GM18505 (cell line): ENCODE data around the gene SLC35A3.
A peak's percentile ranks its signal among the peaks of the same experiment; 100 is the strongest.
"Not testable (repeated sequence)": the region's sequence is repeated elsewhere in the genome, so short reads cannot be mapped to it uniquely, and the experiment has no call there.

Source experiments
- ATAC-seq: cut with Tn5 transposase; IDR thresholded peaks from one replicate; pipeline ENCODE4 v1.9.1; 2021; ENCODE audit not compliant: unreplicated experiment
- POLR2A ChIP-seq: IDR thresholded peaks from 4 replicates; pipeline ENCODE4 v1.6.1; 2011; ENCODE audit warnings: borderline replicate concordance; ENCODE audit not compliant: insufficient read depth, insufficient read length; ENCODE audit errors: extremely low read depth

The SLC35A3 gene

DNA sequence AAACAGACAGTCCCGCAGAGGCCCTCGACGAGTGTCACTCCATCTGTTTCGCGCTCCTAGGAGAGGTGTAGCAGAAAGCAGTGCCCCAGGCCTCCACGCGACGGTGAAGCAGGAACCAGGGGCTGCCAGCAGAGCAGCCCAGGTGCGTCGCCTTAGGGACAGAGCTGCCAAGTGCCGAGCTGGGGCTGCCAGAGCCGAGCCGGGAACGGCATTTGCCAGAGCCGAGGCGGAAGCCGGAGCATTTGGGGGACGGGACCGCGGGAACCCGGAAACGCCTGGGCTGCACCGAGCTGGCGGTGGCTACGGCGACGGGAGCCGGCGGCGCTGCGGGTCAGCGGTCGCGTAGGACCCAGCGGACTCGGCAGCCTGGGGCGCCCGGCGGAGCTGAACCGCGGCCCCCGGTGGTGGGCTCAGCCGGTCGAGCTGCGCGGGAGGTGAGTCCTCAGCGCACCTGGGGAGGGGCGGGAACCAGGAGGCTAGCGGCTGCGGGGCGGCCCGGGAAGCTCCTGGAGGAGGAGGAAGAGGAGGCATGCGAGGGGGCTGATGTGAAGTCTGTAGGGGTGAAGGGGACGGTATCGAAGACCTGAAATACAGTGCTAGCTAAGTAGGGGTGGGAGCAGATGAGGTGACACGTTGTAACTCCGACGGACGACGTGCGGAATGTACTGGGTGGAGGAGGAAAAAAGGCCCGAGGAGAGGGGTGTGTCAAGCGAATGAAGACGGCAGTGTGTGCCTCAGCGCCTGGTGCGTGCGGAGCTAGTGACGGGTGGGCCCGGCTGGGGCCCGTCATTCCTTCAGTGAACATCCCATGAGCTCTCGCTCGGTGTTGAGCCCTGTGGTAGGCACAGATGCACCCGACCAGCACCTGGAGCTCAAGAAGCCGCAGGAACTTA is at the start of gene SLC35A3:
Gene SLC35A3 (plus strand): TSS at position 268 of the 893 bp plus-strand sequence. CDS start 23,559 bp downstream, outside the sequence.
- peak; percentile 82 for TF ChIP-seq POLR2A
- ATAC-seq: peak; percentile 90

DNA sequence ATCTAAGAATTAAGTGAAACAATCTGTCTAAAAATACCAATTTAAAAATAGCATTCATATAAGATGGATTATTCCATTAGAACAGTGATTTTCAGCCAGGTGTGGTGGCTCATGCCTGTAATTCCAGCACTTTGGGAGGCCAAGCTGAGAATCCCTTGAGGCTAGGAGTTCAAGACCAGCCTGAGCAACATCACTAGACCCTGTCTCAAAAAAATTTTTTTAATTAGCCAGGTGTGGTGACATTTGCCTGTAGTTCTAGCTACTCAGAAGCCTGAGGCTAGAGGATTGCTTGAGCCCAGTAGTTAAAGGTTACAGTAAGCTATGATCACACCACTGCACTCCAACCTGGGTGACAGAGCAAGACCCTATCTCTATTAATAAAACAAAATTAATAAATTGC is 35.0 kb upstream of the SLC35A3 start:
- no peak for ATAC-seq
- TF ChIP-seq POLR2A: no peak

DNA sequence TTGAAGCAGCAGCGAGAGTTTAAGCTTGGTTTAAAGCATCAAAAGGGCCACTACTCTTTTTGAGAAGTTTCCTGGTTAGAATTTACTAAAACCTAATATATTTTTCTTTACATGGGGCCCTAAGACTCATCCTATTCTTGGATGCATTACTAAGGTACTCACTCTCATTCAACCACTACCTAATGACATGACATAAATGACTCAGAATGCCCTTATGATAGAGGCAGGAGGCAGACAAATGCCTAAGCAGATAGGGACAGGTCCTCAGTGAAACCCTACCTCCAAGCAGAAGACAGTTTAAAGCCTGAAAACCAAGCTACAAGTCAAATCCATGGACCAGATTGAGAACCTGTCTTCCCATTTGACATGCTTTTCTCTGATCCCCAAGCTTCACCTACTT is 34.3 kb upstream of the SLC35A3 start:
- ATAC-seq: no peak
- TF ChIP-seq POLR2A: no peak

DNA sequence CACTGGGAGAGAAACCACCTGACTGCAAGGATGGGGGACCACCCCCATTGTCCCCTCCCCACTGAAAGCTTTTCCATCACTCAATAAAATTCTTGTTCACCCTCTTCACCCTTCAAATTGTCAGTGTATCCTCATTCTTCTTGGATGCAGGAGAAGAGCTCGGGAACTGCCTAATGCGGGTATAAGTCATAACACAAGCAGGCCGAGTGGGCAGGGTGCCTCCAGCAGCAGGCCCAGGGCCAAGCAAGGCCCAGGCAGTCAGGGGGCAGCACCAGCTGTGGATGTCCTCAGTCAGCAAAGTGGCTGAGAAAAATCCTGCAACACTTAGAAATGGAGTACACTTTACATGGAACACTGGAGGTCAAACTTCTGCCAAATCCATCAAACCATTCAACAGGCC is 33.7 kb upstream of the SLC35A3 start:
- ATAC-seq: no peak
- no peak for TF ChIP-seq POLR2A

DNA sequence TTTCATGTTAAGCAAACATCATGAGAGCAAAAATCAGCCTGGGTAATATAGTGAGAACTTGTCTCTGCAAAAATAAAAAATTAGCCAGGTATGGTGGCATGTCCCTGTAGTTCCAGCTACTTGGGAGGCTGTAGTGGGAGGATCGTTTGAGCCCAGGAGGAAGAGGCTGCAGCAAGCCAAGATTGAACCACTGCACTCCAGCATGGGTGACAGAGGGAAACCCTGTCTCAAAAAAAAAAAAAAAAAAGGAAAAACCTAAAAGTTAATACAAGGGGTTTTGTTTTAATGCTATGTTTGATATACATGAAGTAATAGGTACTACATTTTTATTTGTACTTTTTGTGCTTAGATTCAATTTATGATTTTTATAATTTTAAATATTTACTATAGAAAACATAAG is 27.1 kb upstream of the SLC35A3 start:
- TF ChIP-seq POLR2A: no peak
- ATAC-seq: no peak

DNA sequence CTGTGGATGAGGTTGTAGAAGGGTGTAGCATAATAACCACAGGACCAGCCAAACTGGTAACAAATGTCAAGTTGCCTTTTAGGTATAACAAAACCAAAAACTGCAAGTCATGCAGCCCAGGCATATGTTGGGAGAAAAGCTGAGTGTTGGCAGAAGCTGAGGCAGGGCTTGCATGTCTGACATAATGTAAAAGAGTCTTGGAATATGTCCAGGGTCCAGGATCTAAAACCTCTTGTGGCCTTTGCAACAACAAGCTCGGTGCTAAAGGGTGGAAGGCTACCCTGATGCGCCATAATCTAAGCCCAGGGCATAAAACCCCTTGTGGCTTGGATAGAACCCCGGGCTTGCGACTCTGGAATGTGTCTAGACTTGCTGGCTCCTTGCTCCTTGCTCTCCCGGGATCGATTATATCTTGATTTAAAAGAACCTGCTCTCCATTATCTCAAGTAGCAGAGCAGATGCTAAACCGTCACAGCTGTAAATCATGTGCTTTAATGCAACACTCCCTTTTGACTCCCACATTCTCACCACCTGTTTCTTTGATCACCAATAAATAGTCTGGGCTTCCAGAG is 26.5 kb upstream of the SLC35A3 start:
- ATAC-seq: no peak

DNA sequence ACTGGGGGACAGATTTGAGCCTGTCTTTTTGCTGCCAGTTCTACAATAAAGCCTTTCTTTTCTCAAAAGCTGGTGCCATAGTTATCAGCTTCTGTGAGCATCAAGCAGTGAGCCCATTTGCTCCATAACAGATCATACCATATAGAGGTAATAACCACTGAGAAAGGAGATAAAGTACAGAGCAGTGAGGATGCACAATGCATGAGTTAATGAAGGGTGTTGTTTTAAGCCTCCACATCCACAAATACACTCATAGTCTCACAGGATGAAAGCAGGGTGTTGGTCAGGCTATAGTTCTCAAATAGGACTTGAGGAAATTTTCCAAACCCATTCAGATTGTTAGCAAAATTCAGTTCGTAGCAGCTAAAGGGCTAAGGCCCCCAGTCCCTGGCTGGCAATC is 25.6 kb upstream of the SLC35A3 start:
- no peak for TF ChIP-seq POLR2A
- no peak for ATAC-seq

More for the DNA sequence above, 26.5 kb upstream of the SLC35A3 start:
- no peak for TF ChIP-seq POLR2A

DNA sequence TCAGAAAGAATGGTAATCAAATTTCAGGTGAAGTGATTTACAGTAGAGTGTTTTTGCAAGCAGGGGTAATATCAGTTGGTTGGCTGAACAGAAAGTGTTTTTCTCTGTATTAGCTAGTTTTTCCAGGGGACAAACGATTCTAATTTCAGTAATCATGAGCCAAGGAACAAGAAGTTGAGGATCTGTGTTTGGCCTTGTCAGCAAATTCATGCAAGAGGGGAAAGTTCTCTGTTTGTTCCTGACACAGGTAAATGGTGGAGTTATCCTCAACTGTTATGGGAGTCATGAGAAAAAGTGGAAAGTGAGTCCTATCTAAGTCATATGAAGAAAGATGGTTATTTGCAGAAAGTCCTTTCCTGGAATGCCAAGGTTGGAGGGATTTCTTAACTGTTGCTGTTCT is 24.6 kb upstream of the SLC35A3 start:
- TF ChIP-seq POLR2A: no peak

DNA sequence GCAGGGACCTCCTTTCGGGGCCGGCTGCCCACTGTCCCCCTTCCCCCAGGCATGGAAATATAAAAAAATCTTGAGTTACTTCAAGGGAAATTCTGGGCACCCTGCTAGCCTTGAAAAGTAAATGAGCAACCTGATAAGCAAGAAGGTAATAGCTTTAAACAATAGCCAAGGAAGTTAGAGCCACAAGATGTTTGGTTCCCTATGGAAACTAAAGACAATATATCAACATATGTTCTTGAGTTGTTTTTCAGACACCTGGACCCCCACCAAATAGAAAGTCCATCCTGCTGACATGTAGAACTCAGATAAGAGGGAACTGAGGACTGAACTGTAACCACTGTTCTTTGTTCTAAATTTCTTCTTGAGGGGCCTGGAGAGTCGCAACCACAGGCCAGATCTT is 19.3 kb upstream of the SLC35A3 start:
- TF ChIP-seq POLR2A: no peak
- ATAC-seq: no peak

More for the DNA sequence above, 24.6 kb upstream of the SLC35A3 start:
- no peak for ATAC-seq

DNA sequence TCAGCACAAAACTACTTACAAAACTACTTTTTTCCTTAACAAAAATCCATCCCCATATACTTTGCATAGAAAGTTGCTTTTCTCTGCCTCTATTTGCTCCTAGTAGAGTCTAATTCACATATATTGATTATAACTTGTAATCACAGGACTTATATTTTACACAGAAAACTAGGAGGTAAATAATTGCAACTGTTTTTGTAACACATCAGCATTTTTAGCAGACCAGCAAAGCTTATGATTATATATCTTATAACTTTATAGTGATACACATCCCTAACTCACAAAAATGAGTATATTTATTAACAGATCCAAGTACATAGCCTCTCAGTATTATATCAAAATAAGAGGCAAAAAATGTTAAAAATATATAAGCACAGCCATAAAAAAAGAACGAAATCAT is 17.3 kb upstream of the SLC35A3 start:
- no peak for ATAC-seq
- no peak for TF ChIP-seq POLR2A

DNA sequence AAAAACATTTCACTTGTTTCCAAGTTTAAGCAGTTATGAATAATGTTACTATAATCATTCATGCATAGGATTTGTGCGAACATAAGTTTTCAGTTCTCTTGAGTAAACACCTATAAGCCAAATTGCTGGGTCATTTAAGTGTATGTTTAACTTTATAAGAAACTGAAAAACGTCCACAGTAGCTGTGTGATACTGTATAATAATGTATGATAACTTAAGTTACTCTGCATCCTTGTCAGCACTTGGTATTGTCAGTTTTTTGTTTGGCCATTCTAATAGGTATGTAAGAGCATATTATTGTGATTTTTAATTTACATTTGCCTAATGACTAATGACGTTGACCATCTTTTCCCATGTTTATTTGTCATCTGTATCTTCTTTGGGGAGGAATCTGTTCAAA is 14.4 kb upstream of the SLC35A3 start:
- TF ChIP-seq POLR2A: no peak

DNA sequence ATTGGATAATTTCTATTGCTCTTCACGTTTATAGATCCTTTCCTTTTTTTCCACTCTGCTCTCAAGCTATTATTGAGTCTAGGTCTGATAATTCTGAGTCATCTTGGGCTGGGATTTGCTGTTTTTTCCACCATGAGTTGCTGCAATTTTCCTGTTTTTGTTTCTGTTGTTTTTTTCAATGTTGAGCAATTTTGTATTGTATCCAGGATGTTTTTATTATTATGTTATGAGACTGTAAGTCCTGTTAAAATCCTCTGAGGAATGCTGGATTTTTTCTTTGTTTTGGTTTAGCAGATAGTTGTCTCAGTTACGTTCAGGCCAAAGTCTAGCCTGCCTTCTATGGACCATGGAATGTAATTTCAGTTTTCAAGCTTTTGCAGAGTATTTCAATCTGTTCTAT is 13.0 kb upstream of the SLC35A3 start:
- no peak for ATAC-seq
- TF ChIP-seq POLR2A: no peak

More for the DNA sequence above, 14.4 kb upstream of the SLC35A3 start:
- no peak for ATAC-seq

DNA sequence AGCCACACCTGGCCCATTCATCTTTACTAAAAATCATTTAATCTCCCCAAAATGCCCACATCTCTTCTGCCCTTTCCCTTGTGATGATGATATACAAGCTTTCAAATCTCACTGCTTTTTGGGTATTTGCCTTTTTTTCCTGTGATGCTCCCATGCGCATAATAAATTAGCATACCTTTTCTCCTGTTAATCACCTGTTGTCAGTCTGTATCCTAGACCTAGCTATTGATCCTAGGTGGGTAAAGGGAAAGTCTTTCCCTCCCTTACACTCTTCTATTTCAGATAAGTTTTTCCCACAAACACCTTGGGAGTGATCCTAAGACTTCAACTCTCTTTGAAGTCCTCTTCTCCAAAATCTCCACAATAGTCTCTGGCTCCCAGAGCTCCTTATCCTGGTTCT is 12.0 kb upstream of the SLC35A3 start:
- TF ChIP-seq POLR2A: no peak
- no peak for ATAC-seq

DNA sequence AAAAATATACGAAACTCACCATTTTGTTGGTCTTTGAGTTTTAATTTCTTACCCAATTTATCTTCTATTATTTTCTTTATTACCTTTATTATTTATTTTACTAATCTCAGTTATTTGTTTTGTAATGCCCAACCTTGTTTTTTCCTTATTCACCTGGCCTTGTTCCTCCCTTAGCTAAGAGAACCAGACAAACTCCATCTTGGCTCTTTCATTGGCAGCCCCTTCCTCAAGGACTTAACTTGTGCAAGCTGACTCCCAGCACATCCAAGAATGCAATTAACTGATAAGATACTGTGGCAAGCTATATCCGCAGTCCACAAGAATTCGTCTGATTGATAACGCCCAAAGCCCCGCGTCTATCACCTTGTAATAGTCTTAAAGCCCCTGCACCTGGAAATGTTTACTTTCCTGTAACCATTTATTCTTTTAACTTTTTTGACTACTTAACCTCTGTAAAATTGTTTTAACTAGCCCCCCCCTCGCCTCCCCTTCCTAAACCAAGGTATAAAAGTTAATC is 10.5 kb upstream of the SLC35A3 start:
- ATAC-seq: not testable (repeated sequence)

DNA sequence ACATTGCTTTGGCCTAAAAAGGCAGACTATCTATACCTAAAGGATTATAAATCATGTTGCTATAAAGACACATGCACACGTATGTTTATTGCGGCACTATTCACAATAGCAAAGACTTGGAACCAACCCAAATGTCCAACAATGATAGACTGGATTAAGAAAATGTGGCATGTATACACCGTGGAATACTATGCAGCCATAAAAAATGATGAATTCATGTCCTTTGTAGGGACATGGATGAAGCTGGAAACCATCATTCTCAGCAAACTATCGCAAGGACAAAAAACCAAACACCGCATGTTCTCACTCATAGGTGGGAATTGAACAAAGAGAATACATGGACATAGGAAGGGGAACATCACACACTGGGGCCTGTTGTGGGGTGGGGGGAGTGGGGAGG is 9.5 kb upstream of the SLC35A3 start:
- ATAC-seq: not testable (repeated sequence)
